Activated naive CD8-positive, alpha-beta T cell treated with anti-CD3 and anti-CD28 coated beads for 36 hours (primary cell): Measurements from ENCODE around the gene SCAPER. TPM values are rescaled to one million over a fixed set of nuclear protein-coding genes. Genes with fewer than 3 reads are reported as not detected.

ENCODE experiments used
- DNase-seq: peaks from one replicate; pipeline ENCODE4 v3.0.0; 2021
- H3K27ac Mint-ChIP-seq: one replicate; pipeline ENCODE4 v1.8.0; 2022; ENCODE audit warnings: mild to moderate bottlenecking, moderate library complexity, mixed read lengths
- H3K27me3 Mint-ChIP-seq: one replicate; pipeline ENCODE4 v1.8.0; 2022; ENCODE audit warnings: mild to moderate bottlenecking, mixed read lengths
- H3K36me3 Mint-ChIP-seq: one replicate; pipeline ENCODE4 v1.8.0; 2021; ENCODE audit warnings: mild to moderate bottlenecking, mixed read lengths
- H3K4me1 Mint-ChIP-seq: one replicate; pipeline ENCODE4 v1.8.0; 2021; ENCODE audit warnings: mixed read lengths
- H3K4me3 Mint-ChIP-seq: one replicate; pipeline ENCODE4 v1.8.0; 2022; ENCODE audit warnings: mild to moderate bottlenecking, moderate library complexity, mixed read lengths
- H3K9me3 Mint-ChIP-seq: one replicate; pipeline ENCODE4 v1.8.0; 2022; ENCODE audit warnings: mixed read lengths
- total RNA-seq, 2 experiments: library from RNA; stranded (reverse); gene quantifications; one replicate each; pipeline ENCODE4 v1.2.3, GENCODE V29; 2021

The SCAPER gene
- total RNA-seq, 2 experiments from 2014 or later = 20.8 to 21.3 TPM

DNA sequence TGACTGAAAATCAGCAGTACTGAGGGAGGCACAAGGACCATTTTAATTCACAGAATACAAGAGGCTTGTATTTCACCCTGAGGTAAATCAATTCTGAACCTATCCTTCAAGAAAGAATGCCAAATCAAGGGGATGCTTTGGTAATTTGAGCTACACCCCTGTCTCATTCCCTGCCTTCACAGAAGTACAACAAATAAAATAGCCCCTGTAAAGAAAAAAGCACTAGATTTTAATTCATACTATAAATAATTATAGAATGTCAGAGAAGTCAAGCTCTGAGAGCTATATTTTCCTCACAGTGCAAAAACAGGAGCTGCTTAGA lies 319.6 kb downstream of the SCAPER start:
- Mint-ChIP-seq H3K36me3 (peaks cover 28% of the 10 kb centered on the region), H3K27ac (no peak overlapping the region), H3K9me3 (peaks cover 21% of the 10 kb centered on the region), H3K4me1 (peaks cover 4% of the 10 kb centered on the region), H3K27me3 (no peaks in the 10 kb centered on the region), H3K4me3 (no peak overlapping the region)
- no peak for DNase-seq

- peaks cover 28% of the 10 kb centered on the region for H3K36me3 Mint-ChIP-seq
- no peak overlapping the region for H3K4me3 Mint-ChIP-seq
- H3K4me1 Mint-ChIP-seq = peaks cover 4% of the 10 kb centered on the region
- H3K9me3 Mint-ChIP-seq = peaks cover 21% of the 10 kb centered on the region
- no peaks in the 10 kb centered on the region for H3K27me3 Mint-ChIP-seq
- H3K27ac Mint-ChIP-seq = no peak overlapping the region
- no peak for DNase-seq
Observed at GRCh38 chr15:76584868-76585575, 320.1 kb downstream of the SCAPER start.

DNA sequence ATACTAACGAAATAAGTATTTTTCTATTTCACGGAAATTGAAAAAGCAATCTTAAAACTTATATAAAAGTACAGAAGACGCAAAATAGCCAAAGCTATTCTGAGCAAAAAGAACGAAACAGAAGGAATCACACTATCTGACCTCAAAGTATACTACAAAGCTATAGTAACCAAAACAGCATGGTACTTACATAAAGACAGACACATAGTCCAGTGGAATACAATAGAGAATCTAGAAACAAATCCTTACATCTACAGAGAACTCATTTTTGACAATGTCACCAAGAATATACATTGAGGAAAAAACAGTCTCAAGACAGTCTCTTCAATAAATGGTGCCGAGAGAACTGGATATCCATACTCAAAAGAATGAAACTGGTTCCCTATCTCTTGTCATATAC lies 322.6 kb downstream of the SCAPER start:
- Mint-ChIP-seq H3K36me3 (peaks cover 37% of the 10 kb centered on the region), H3K4me3 (no peak overlapping the region), H3K4me1 (peaks cover 11% of the 10 kb centered on the region), H3K9me3 (peaks cover 17% of the 10 kb centered on the region), H3K27me3 (no peaks in the 10 kb centered on the region), H3K27ac (no peak overlapping the region)
- no peak for DNase-seq

GRCh38 chr15:76577879-76578512 lies 327.1 kb downstream of the SCAPER start:
- Mint-ChIP-seq H3K27me3 (no peaks in the 10 kb centered on the region), H3K27ac (no peak overlapping the region), H3K4me3 (no peak overlapping the region), H3K36me3 (peaks cover 51% of the 10 kb centered on the region), H3K4me1 (peaks cover 37% of the 10 kb centered on the region), H3K9me3 (peaks cover 13% of the 10 kb centered on the region)
- DNase-seq = peak; percentile 1

DNA sequence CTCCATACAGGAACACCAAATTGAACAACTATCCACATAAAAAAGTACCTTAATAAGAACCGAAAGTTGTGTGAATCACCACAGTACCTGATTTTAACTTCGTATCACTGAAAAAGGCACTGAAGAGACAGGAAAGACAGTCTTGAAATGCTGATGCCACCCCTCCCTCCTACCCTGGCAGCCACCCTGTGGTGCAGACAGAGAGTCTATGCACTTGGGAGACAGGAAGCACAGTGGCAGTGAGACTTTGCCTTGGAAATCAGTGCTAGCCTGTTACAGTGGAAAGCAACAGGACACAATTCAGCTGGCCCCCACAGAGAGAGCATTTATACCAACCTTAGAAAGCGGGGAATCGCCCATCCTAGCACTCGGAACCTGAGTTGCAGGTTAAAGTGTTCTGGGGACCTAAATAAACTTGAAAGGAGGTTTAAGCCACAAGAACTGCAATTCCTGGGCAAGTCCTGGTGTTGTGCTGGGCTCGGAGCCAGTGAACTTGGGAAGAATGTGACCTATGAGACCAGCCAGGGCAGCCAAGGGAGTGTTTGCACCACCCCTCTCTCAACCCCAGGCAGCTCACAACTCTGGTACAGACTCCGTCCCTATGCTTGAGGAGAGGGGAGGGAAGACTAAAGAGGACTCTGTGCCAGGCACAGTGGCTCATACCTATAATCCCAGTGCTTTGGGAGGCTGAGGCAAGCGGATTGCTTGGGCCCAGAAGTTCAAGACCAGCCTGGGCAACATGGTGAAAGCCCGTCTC lies 328.4 kb downstream of the SCAPER start:
- Mint-ChIP-seq H3K4me3 (no peak overlapping the region), H3K27ac (no peak overlapping the region), H3K4me1 (peaks cover 33% of the 10 kb centered on the region), H3K27me3 (no peaks in the 10 kb centered on the region), H3K36me3 (peaks cover 52% of the 10 kb centered on the region), H3K9me3 (peaks cover 7% of the 10 kb centered on the region)
- no peak for DNase-seq

- no peak overlapping the region for H3K27ac Mint-ChIP-seq
- no peak for DNase-seq
- H3K9me3 Mint-ChIP-seq = peaks cover 3% of the 10 kb centered on the region
- peaks cover 33% of the 10 kb centered on the region for H3K4me1 Mint-ChIP-seq
- H3K27me3 Mint-ChIP-seq = no peaks in the 10 kb centered on the region
- H3K36me3 Mint-ChIP-seq = peaks cover 55% of the 10 kb centered on the region
- no peak overlapping the region for H3K4me3 Mint-ChIP-seq
Observed at GRCh38 chr15:76575679-76576078, 329.5 kb downstream of the SCAPER start.

GRCh38 chr15:76575274-76575673 lies 329.9 kb downstream of the SCAPER start:
- peaks cover 56% of the 10 kb centered on the region for H3K36me3 Mint-ChIP-seq
- H3K9me3 Mint-ChIP-seq = peaks cover 6% of the 10 kb centered on the region
- no peaks in the 10 kb centered on the region for H3K27me3 Mint-ChIP-seq
- DNase-seq = no peak
- no peak overlapping the region for H3K4me3 Mint-ChIP-seq
- no peak overlapping the region for H3K27ac Mint-ChIP-seq
- peaks cover 33% of the 10 kb centered on the region for H3K4me1 Mint-ChIP-seq

DNA sequence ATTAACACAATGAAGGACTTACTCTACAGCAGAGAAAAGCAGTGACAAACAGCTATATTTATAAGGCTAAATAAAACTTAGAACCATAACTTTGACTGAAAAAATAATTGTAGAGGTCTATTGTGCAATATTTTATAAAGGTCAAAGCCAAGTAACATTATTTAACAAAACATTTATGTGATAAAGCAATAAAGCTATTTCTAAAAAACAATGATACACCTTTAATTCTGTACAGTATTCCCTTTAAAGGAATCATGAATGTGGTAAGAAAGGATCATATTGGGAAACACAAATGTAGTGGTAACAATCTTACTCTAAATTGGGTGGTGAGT lies 332.2 kb downstream of the SCAPER start:
- Mint-ChIP-seq H3K36me3 (peaks cover 50% of the 10 kb centered on the region), H3K4me1 (peaks cover 30% of the 10 kb centered on the region), H3K4me3 (no peak overlapping the region), H3K27ac (no peak overlapping the region), H3K9me3 (peaks cover 9% of the 10 kb centered on the region), H3K27me3 (no peaks in the 10 kb centered on the region)
- DNase-seq = no peak

GRCh38 chr15:76566276-76566675 lies 338.9 kb downstream of the SCAPER start:
- Mint-ChIP-seq H3K36me3 (peaks cover 32% of the 10 kb centered on the region), H3K4me1 (peaks cover 2% of the 10 kb centered on the region), H3K27ac (no peak overlapping the region), H3K27me3 (no peaks in the 10 kb centered on the region), H3K4me3 (no peak overlapping the region), H3K9me3 (peaks cover 11% of the 10 kb centered on the region)
- DNase-seq = no peak

DNA sequence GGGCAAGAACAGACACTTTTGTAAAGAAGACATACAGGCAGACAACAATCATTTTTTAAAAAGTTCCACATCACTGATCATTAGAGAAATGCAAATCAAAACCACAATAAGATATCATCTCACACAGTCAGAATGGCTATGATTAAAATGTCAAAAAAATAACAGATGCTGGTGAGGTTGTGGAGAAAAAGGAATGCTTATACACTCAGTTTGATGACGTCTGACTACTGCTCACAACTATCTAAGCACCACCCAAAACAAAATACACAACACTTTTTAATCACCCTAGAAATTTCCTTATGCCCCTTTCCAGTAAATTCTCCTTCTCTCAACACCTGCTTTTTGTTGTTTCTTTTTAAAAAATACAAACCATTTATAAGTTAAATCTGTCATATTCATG lies 339.8 kb downstream of the SCAPER start:
- Mint-ChIP-seq H3K4me3 (no peak overlapping the region), H3K4me1 (peaks cover 2% of the 10 kb centered on the region), H3K9me3 (peaks cover 8% of the 10 kb centered on the region), H3K27ac (no peak overlapping the region), H3K36me3 (peaks cover 23% of the 10 kb centered on the region), H3K27me3 (no peaks in the 10 kb centered on the region)
- no peak for DNase-seq

GRCh38 chr15:76555247-76555646 lies 349.9 kb downstream of the SCAPER start:
- Mint-ChIP-seq H3K9me3 (peaks cover 14% of the 10 kb centered on the region), H3K4me1 (peaks cover 24% of the 10 kb centered on the region), H3K27me3 (no peaks in the 10 kb centered on the region), H3K4me3 (no peak overlapping the region), H3K36me3 (peaks cover 41% of the 10 kb centered on the region), H3K27ac (no peak overlapping the region)
- DNase-seq = no peak

DNA sequence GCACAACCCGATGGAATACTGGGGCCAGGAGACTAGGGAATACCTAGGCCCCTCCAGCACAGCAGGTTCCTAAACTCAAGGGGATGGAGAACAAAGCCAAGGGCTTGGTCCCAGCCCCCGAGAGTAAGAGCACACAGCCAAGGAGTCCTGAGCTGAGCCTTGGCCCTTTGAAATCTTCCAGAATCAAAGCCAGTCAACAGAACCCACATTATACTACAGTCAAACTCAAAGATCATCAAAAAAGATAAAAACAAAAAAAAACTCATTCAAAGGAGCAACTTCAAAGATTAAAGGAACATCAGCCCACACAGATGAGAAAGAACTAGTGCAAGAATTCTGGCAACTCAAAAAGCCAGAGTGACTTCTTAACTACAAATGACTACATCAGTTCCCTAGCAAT lies 351.6 kb downstream of the SCAPER start:
- DNase-seq = no peak
- H3K27me3 Mint-ChIP-seq = no peaks in the 10 kb centered on the region
- no peak overlapping the region for H3K4me3 Mint-ChIP-seq
- peaks cover 40% of the 10 kb centered on the region for H3K36me3 Mint-ChIP-seq
- peaks cover 11% of the 10 kb centered on the region for H3K9me3 Mint-ChIP-seq
- no peak overlapping the region for H3K27ac Mint-ChIP-seq
- H3K4me1 Mint-ChIP-seq = peaks cover 24% of the 10 kb centered on the region

DNA sequence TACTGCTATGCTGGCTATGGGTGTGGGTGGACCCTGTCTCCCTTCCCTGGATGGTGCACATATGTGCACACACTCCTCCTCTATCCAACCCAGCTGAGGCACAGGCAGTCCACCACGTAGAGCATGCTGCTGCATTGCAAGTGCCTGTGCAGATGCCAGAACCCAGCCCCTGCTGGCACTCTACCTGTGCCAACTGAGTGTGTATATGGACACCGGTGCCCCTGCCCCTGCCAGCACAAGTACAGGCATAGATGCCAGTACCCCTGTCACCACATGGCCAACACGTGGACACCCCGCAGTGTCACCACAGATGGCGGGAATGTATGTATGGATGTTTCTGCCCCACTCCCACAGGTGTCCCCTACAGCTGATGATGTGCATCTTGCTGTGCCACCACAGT lies 352.0 kb downstream of the SCAPER start:
- Mint-ChIP-seq H3K9me3 (peaks cover 11% of the 10 kb centered on the region), H3K36me3 (peaks cover 39% of the 10 kb centered on the region), H3K27me3 (no peaks in the 10 kb centered on the region), H3K4me3 (no peak overlapping the region), H3K27ac (no peak overlapping the region), H3K4me1 (peaks cover 24% of the 10 kb centered on the region)
- no peak for DNase-seq

DNA sequence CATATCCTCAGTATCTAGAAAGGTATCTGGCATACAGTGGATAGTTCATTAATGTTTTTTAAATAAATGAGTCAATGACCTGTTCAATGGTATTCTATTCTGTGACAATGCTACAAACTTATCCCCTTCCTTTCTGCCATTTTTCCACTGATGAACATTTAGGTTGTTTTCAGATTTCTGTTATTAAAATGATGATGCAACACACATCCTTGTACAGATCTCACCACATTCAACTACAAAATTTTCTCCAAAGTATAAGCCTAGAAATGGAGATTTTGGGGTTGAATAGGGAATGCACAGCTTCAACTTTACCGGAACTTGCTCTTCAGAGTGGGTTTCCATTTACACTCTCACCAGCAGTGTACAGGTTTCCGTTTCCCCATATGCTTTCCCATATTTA lies 358.3 kb downstream of the SCAPER start:
- H3K4me3 Mint-ChIP-seq = no peak overlapping the region
- H3K27me3 Mint-ChIP-seq = no peaks in the 10 kb centered on the region
- no peaks in the 10 kb centered on the region for H3K4me1 Mint-ChIP-seq
- DNase-seq = no peak
- H3K9me3 Mint-ChIP-seq = no peaks in the 10 kb centered on the region
- H3K27ac Mint-ChIP-seq = no peak overlapping the region
- H3K36me3 Mint-ChIP-seq = peaks cover 22% of the 10 kb centered on the region

GRCh38 chr15:76533995-76534394 lies 371.1 kb downstream of the SCAPER start:
- Mint-ChIP-seq H3K36me3 (peaks cover 4% of the 10 kb centered on the region), H3K4me1 (no peaks in the 10 kb centered on the region), H3K27ac (no peak overlapping the region), H3K4me3 (no peak overlapping the region), H3K9me3 (peaks cover 4% of the 10 kb centered on the region), H3K27me3 (no peaks in the 10 kb centered on the region)
- no peak for DNase-seq
